Measurements from ENCODE around the gene TMA7B. TPM values are rescaled to one million over a fixed set of nuclear protein-coding genes. Genes with fewer than 3 reads are reported as not detected.

TMA7B gene
- total RNA-seq, 1 donor from 2014 or later = 0.52 TPM

DNA sequence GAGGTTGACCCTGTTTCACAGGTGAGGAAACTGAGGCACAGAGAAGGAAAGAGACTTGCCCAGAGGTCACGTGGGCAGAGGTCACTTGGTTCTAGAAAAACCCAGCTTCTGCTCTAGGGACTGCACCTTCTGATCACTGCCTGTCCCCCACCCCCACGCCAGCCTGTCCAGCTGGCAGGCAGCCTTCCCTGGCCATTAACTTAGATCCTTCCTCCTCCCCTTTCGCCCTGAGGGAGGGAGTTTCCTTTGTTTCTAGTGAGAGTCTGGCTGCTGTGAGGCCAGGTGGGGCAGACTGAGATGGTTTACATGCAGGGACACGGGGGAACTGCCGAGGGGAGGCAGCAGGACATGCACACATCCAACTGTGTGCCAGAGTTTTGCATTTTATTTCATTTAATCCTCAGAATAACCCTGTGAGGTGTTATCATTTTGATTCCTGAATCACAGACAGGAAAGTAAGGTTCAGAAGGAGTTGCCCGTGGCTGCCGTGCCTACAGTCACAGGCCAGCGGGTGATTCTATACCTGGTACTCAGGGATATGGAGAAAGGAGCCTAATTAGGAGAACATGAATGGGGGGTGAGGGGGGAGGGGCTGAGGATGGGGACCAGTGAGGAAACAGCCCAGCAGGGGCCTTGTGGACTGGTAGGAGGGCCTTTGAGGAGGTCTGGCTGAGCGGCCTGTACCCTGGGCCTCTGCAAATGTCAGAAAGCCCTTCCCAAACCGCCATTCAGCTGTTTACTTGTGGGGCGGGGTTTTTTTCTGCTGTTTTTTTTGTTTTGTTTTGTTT, 37.9 kb downstream of the TMA7B start:
- Histone ChIP-seq H3K4me1 (ENCODE audit: control insufficient read depth in 3 of 3, insufficient read depth in 3 of 3, low read length in 3 of 3) (peaks cover 0 to 3% (median 0%) of the 10 kb centered on the region in 3 donors), H3K9me3 (ENCODE audit: control insufficient read depth in 3 of 3, low read length in 3 of 3) (no peaks in the 10 kb centered on the region), H3K36me3 (ENCODE audit: control insufficient read depth in 3 of 3, insufficient read depth in 3 of 3, low read length in 3 of 3) (no peaks in the 10 kb centered on the region), H3K27me3 (ENCODE audit: control insufficient read depth in 3 of 3, insufficient read depth in 3 of 3, low read length in 3 of 3) (peaks cover 35 to 42% (median 36%) of the 10 kb centered on the region in 3 donors), H3K9ac (ENCODE audit: low read depth in 1 of 3, low read length in 3 of 3) (no peak overlapping the region), H3K27ac (ENCODE audit: low read depth, low read length) (no peak overlapping the region), H3K4me3 (ENCODE audit: low read length in 3 of 3) (no peak overlapping the region)

DNA sequence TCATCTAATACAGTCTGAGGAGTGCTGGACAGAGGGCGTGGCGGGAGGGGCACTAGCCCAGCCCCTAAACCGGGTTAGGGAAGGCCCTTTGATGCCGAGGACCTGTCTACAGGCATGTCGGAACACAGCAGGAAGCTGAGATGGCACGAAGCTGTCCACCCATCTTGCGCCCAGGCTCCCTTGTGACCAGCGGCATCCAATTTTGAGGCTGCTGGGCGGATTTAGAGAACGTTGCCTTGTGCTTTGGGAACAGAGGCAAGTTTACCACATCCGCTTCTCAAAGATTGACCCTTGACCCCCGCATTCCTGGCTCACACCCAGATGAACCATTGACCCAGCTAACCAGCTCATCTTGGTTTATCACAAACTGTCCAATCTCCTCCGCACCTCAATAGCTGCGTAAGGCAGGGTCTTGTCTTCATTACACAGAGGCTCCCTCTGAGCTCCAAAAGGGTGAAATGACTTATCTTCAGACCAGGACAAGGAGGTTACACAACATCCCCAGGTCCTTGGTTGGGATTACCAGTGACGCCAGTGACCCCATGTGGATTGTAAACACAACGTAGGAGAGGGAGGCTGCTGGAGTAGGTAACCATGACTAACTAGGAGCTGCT, 39.1 kb downstream of the TMA7B start:
- H3K4me1 ChIP-seq (ENCODE audit: control insufficient read depth in 3 of 3, insufficient read depth in 3 of 3, low read length in 3 of 3) = peaks cover 0 to 3% (median 0%) of the 10 kb centered on the region in 3 donors
- H3K27me3 ChIP-seq (ENCODE audit: control insufficient read depth in 3 of 3, insufficient read depth in 3 of 3, low read length in 3 of 3) = peaks cover 28 to 35% (median 32%) of the 10 kb centered on the region in 3 donors
- no peak overlapping the region for H3K9ac ChIP-seq (ENCODE audit: low read depth in 1 of 3, low read length in 3 of 3)
- no peak overlapping the region for H3K27ac ChIP-seq (ENCODE audit: low read depth, low read length)
- no peaks in the 10 kb centered on the region for H3K36me3 ChIP-seq (ENCODE audit: control insufficient read depth in 3 of 3, insufficient read depth in 3 of 3, low read length in 3 of 3)
- no peaks in the 10 kb centered on the region for H3K9me3 ChIP-seq (ENCODE audit: control insufficient read depth in 3 of 3, low read length in 3 of 3)
- no peak overlapping the region for H3K4me3 ChIP-seq (ENCODE audit: low read length in 3 of 3)

DNA sequence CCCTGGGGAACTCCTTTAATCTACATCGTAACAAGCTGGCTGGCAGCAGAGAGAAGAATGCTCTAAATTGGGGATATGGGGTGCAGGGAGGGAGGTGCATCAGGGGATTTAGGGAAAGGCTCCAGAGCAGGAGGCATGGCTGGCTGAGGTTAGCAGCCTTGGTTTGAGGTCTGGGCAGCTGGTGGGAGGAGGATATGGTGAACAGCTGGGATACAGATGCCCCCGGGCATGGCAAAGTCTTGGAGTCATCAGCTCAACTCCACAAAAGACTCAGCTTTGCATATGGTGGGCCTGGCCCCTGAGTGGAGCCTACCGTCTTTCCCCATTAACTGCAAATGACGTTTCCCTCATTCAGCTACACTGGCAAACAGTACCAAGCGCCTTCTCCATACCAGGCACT, 40.0 kb downstream of the TMA7B start:
- peaks cover 28 to 31% (median 30%) of the 10 kb centered on the region in 3 donors for H3K27me3 ChIP-seq (ENCODE audit: control insufficient read depth in 3 of 3, insufficient read depth in 3 of 3, low read length in 3 of 3)

DNA sequence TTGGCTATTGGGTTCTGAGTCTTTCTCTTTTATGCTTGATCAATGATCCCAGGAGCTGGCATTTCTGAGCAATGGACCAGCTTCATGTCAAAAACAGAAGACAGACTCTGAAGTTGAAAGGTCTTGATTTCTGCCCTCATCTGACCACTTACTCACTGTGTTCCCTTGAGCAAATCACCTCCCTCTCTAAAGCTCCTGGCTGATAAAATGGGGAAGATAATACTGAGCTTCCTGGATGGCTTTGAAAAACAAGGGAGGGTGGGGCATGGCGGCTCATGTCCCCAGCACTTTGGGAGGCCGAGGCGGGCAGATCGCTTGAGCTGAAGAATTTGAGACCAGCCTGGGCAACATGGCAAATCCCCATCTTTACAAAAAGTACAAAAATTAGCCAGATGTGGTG, 40.9 kb downstream of the TMA7B start:
- Histone ChIP-seq H3K9ac (ENCODE audit: low read depth in 1 of 3, low read length in 3 of 3) (no peak overlapping the region), H3K27me3 (ENCODE audit: control insufficient read depth in 3 of 3, insufficient read depth in 3 of 3, low read length in 3 of 3) (peaks cover 19 to 28% (median 22%) of the 10 kb centered on the region in 3 donors), H3K36me3 (ENCODE audit: control insufficient read depth in 3 of 3, insufficient read depth in 3 of 3, low read length in 3 of 3) (no peaks in the 10 kb centered on the region), H3K27ac (ENCODE audit: low read depth, low read length) (no peak overlapping the region), H3K4me1 (ENCODE audit: control insufficient read depth in 3 of 3, insufficient read depth in 3 of 3, low read length in 3 of 3) (peaks cover 0 to 3% (median 0%) of the 10 kb centered on the region in 3 donors), H3K9me3 (ENCODE audit: control insufficient read depth in 3 of 3, low read length in 3 of 3) (no peaks in the 10 kb centered on the region), H3K4me3 (ENCODE audit: low read length in 3 of 3) (no peak overlapping the region)

More for the DNA sequence above, 40.0 kb downstream of the TMA7B start:
- Histone ChIP-seq H3K27ac (ENCODE audit: low read depth, low read length) (no peak overlapping the region), H3K9ac (ENCODE audit: low read depth in 1 of 3, low read length in 3 of 3) (no peak overlapping the region), H3K9me3 (ENCODE audit: control insufficient read depth in 3 of 3, low read length in 3 of 3) (no peaks in the 10 kb centered on the region), H3K4me1 (ENCODE audit: control insufficient read depth in 3 of 3, insufficient read depth in 3 of 3, low read length in 3 of 3) (peaks cover 0 to 3% (median 0%) of the 10 kb centered on the region in 3 donors), H3K4me3 (ENCODE audit: low read length in 3 of 3) (no peak overlapping the region), H3K36me3 (ENCODE audit: control insufficient read depth in 3 of 3, insufficient read depth in 3 of 3, low read length in 3 of 3) (no peaks in the 10 kb centered on the region)

DNA sequence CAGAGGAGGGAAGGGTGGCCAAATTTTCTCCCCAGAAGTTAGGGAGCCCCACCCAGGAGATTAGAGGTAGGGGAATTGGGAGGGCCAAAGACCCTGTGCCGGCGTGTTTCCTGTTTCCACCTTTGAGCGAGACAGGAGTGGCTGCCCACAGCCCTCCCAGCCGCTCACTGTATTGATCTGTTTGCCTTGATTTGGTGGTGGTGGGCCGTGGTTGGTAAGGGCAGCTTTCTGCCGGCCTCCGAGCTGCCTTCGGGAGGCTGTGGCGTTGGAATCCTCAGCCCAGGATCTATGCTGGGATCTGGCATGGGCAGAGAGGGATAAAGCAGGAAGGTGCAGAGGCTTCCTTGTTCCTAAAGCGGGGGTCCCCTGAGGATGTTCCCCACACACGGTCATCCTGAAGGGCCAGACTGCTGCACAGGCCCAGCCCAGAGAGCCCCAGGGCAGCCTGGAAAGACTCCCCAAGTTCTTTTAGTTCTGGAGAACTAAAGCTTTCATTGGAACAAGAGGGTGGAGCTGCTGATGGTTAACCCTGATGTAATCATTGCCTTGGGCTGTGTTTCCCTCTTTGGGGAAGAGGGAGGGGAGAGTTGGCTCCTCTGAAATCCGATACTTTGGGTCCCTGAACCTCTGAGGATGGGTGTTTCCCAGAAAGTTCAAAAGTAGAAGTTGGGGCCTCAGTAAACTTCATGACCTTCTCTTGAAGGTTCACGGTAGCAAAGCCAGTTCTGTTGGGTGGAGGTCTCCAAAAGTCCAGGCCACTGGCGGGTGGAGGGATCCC, 41.8 kb downstream of the TMA7B start:
- Histone ChIP-seq H3K4me3 (ENCODE audit: low read length in 3 of 3) (no peak overlapping the region), H3K9ac (ENCODE audit: low read depth in 1 of 3, low read length in 3 of 3) (no peak overlapping the region), H3K36me3 (ENCODE audit: control insufficient read depth in 3 of 3, insufficient read depth in 3 of 3, low read length in 3 of 3) (no peaks in the 10 kb centered on the region), H3K27me3 (ENCODE audit: control insufficient read depth in 3 of 3, insufficient read depth in 3 of 3, low read length in 3 of 3) (peaks cover 10 to 29% (median 24%) of the 10 kb centered on the region in 3 donors), H3K27ac (ENCODE audit: low read depth, low read length) (no peak overlapping the region), H3K9me3 (ENCODE audit: control insufficient read depth in 3 of 3, low read length in 3 of 3) (no peaks in the 10 kb centered on the region), H3K4me1 (ENCODE audit: control insufficient read depth in 3 of 3, insufficient read depth in 3 of 3, low read length in 3 of 3) (peaks cover 0 to 3% (median 0%) of the 10 kb centered on the region in 3 donors)

DNA sequence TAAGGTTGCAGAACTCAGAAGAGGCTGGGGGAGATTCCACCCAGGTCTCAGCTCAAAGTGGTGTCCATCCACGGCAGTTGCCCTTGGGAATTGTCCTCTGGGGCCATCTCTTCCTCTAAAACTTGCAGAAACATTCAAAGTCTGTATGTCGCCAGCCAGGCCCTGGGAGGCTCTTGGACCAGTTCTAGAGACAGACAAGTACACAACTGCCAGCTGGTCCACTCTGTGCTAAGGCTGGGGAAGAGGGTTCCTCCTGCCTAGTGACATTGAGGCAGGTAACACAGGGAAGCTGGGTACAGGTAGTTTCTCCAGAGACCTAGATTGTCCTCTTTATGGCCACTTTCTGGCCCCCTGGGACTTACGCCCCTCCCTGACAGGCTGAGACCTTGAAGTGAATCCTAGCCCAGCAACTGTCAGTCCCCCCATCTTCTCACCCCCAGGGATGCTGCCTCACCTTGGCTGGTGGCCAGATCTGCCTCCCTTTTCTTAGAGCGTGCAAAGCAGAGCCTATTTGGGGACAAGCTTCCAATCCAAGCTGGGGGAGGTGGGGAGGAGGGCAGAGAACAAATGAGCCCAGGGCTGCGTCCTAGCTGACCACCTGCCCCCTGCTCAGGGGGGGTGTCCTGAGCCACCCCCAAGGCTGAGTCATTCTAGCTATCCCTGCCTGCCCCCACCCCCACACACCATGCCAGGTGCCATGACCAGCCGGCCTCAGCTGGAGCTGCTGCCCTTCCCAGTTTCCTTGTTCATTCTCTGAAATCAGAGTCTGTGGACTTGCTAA, 42.9 kb downstream of the TMA7B start:
- H3K4me3 ChIP-seq (ENCODE audit: low read length in 3 of 3) = no peak overlapping the region
- H3K4me1 ChIP-seq (ENCODE audit: control insufficient read depth in 3 of 3, insufficient read depth in 3 of 3, low read length in 3 of 3) = no peaks in the 10 kb centered on the region
- H3K27ac ChIP-seq (ENCODE audit: low read depth, low read length) = no peak overlapping the region
- peaks cover 4 to 32% (median 20%) of the 10 kb centered on the region in 3 donors for H3K27me3 ChIP-seq (ENCODE audit: control insufficient read depth in 3 of 3, insufficient read depth in 3 of 3, low read length in 3 of 3)
- no peaks in the 10 kb centered on the region for H3K36me3 ChIP-seq (ENCODE audit: control insufficient read depth in 3 of 3, insufficient read depth in 3 of 3, low read length in 3 of 3)
- no peaks in the 10 kb centered on the region for H3K9me3 ChIP-seq (ENCODE audit: control insufficient read depth in 3 of 3, low read length in 3 of 3)
- H3K9ac ChIP-seq (ENCODE audit: low read depth in 1 of 3, low read length in 3 of 3) = no peak overlapping the region

DNA sequence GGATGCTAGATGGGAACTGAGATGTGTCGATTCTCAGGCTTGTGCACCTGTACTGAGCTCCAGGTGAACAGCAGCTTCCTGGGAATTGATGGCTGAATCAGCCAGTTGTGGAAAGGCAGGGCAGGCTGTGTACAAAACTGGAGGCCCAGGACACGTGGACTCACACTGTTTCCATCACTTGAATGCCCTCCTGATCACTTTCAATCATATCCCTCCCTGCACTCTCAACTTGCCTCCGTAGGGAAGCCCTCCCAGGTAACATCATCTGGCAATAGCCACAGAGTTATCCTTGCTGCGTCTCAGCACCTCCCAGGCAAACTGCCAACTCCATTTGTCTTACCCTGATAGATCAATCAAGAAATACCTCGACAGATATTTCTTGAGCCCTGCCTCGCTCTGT, 44.6 kb downstream of the TMA7B start:
- H3K27me3 ChIP-seq (ENCODE audit: control insufficient read depth in 3 of 3, insufficient read depth in 3 of 3, low read length in 3 of 3) = peaks cover 20 to 43% (median 37%) of the 10 kb centered on the region in 3 donors
- H3K9ac ChIP-seq (ENCODE audit: low read depth in 1 of 3, low read length in 3 of 3) = no peak overlapping the region
- H3K36me3 ChIP-seq (ENCODE audit: control insufficient read depth in 3 of 3, insufficient read depth in 3 of 3, low read length in 3 of 3) = no peaks in the 10 kb centered on the region
- H3K9me3 ChIP-seq (ENCODE audit: control insufficient read depth in 3 of 3, low read length in 3 of 3) = no peaks in the 10 kb centered on the region
- no peaks in the 10 kb centered on the region for H3K4me1 ChIP-seq (ENCODE audit: control insufficient read depth in 3 of 3, insufficient read depth in 3 of 3, low read length in 3 of 3)
- H3K4me3 ChIP-seq (ENCODE audit: low read length in 3 of 3) = no peak overlapping the region
- no peak overlapping the region for H3K27ac ChIP-seq (ENCODE audit: low read depth, low read length)

DNA sequence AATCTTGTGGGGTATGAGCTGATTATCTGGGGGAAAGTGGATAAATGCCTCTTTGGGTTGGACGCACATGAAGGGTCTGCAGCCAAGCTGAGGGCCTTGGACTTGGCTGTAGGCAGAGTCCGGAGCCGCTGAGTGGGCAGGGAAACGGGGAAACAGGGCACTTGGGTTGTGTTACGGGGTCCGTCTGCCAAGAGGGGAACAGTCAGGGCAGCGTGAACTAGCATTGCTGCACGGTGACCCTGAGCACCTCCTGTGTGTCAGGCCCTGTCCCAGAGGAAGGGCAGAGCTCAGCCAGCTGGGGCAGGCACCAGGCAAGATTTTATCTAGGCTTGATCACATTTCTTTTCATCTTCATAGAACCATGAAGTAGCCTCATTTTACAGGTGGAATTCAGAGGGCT, 46.4 kb downstream of the TMA7B start:
- H3K27ac ChIP-seq (ENCODE audit: low read depth, low read length) = no peak overlapping the region
- no peak overlapping the region for H3K4me3 ChIP-seq (ENCODE audit: low read length in 3 of 3)
- no peaks in the 10 kb centered on the region for H3K9me3 ChIP-seq (ENCODE audit: control insufficient read depth in 3 of 3, low read length in 3 of 3)
- H3K27me3 ChIP-seq (ENCODE audit: control insufficient read depth in 3 of 3, insufficient read depth in 3 of 3, low read length in 3 of 3) = peaks cover 32 to 57% (median 47%) of the 10 kb centered on the region in 3 donors
- no peak overlapping the region for H3K9ac ChIP-seq (ENCODE audit: low read depth in 1 of 3, low read length in 3 of 3)
- no peaks in the 10 kb centered on the region for H3K4me1 ChIP-seq (ENCODE audit: control insufficient read depth in 3 of 3, insufficient read depth in 3 of 3, low read length in 3 of 3)
- H3K36me3 ChIP-seq (ENCODE audit: control insufficient read depth in 3 of 3, insufficient read depth in 3 of 3, low read length in 3 of 3) = no peaks in the 10 kb centered on the region

DNA sequence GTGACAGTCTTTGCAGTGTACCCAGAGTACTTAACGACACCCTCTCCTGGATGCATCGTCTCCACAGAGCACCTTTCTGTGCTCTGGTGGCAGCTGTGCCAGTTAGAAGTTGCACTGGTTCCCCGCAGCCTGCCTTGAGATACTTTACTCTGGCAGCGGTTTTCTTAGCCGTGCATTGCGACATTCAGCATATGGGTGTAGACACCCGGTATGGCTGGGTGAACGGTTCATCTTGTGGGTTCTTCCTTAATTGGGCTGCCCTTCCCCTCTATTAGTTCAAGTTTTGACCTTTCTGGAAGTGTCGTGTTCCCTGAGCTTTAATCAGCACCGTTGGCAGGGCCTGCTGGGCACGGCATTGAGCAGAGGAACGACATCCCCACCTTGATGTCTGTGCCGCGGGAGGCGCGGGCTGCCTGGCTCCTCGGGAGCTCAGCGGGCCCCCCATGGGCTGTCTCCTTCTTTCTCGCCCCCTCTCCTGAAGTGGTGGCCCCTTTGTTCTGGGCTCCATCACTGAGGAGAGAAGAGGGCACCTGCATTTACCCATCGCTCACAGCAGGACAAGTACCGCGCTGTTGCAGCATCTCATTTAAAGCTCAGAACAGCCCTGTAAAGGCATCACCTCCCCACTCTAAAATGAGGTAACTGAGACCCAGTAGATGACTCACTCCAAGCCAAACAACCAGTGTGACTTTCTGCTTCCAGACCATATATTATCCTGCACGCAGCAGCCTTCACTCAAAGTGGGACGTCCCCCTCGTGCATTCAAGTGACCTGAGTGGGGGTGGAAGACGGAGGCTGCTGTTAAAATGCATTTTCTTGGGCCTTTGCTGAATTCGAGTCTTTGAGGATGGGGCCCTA, 47.9 kb downstream of the TMA7B start:
- no peaks in the 10 kb centered on the region for H3K4me1 ChIP-seq (ENCODE audit: control insufficient read depth in 3 of 3, insufficient read depth in 3 of 3, low read length in 3 of 3)
- H3K36me3 ChIP-seq (ENCODE audit: control insufficient read depth in 3 of 3, insufficient read depth in 3 of 3, low read length in 3 of 3) = no peaks in the 10 kb centered on the region
- H3K4me3 ChIP-seq (ENCODE audit: low read length in 3 of 3) = no peak overlapping the region
- no peaks in the 10 kb centered on the region for H3K9me3 ChIP-seq (ENCODE audit: control insufficient read depth in 3 of 3, low read length in 3 of 3)
- no peak overlapping the region for H3K27ac ChIP-seq (ENCODE audit: low read depth, low read length)
- peaks cover 32 to 56% (median 48%) of the 10 kb centered on the region in 3 donors for H3K27me3 ChIP-seq (ENCODE audit: control insufficient read depth in 3 of 3, insufficient read depth in 3 of 3, low read length in 3 of 3)
- H3K9ac ChIP-seq (ENCODE audit: low read depth in 1 of 3, low read length in 3 of 3) = no peak overlapping the region
